ENCODE data around the gene TBL1Y.

The TBL1Y gene

DNA sequence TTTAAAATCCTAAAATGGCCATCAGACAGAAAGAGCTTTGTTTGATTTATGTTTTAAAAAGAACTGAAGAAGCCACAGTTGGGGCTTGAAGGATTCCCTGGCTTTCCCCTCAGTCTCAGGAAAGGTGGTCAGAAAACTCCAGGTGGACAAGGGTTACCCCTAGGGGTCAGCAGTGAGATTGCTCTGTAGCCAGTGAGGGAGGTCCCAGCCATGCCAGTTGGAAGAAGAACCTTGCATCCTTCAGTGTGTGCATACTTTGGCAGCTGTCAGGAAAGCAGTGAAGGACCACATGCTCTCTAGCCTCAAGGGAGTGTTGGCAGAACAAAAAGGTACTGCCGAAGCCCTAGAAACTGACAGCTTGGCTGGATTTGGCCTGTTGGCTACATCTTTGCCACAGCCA lies 182.3 kb downstream of the TBL1Y start:
- no peak for FAIRE-seq

- no peak for FAIRE-seq
Observed at GRCh38 chrY:7094365-7094764, 183.9 kb downstream of the TBL1Y start.

GRCh38 chrY:7097021-7097420 lies 186.5 kb downstream of the TBL1Y start:
- FAIRE-seq, result no peak

DNA sequence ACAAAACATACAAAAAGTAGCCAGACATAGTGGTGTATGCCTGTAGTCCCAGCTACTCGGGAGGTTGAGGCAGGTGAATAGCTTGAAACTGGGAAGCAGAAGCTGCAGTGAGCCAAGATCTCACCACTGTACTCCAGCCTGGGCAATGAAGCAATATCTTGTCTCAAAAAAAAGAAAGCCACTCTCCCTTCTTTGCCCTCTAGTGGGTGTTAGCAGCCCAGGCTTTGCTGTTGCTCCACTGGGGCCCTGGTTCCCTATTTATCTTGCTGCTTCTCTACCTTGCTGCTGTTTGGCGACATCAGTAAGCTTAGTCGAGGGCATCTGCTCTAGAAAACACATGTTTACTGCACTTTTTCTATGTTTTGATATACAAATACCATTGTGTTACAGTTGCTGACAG lies 189.2 kb downstream of the TBL1Y start:
- no peak for FAIRE-seq

DNA sequence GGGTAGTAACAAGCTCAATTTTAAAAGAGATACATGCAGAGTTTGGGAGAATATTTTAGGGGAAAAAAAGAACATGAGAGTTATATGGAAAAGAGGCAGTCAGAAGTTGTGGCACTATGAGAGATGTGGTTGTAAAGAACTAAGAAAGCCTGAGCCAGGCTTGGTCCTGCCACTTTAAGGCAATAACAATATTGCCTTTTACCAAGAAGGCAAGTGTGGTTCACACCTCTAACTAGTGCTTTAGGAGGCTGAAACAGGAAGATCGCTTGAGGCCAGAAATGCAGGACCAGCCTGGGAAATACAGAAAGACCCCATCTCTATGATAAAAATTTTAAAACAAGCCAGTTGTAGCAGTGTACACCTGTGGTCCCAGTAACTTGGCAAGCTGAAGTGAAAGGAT lies 192.2 kb downstream of the TBL1Y start:
- FAIRE-seq, result no peak

- FAIRE-seq, result no peak
Observed at GRCh38 chrY:7107179-7107578, 196.7 kb downstream of the TBL1Y start.

- FAIRE-seq, result no peak
Observed at GRCh38 chrY:7110086-7110485, 199.6 kb downstream of the TBL1Y start.

- FAIRE-seq, result no peak
Observed at GRCh38 chrY:7115871-7116270, 205.4 kb downstream of the TBL1Y start.

DNA sequence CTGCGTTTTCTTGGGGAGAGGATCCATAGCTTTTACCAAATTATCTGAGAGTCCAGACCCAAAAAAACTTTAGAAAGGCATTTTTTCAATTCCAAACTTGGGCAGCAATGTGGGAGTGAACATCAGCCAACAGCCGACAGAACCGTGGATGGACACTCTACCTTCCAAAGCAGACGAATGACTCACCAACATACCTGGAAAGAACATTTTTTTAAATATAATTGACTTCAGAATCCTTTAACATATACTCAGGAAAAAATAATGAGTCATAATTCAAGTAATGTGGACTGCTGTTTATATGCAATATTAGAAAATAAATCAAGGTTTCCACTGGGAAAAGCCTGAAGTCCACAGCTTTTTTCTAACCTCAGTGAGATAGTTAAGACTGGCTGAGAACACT lies 211.7 kb downstream of the TBL1Y start:
- no peak for FAIRE-seq

DNA sequence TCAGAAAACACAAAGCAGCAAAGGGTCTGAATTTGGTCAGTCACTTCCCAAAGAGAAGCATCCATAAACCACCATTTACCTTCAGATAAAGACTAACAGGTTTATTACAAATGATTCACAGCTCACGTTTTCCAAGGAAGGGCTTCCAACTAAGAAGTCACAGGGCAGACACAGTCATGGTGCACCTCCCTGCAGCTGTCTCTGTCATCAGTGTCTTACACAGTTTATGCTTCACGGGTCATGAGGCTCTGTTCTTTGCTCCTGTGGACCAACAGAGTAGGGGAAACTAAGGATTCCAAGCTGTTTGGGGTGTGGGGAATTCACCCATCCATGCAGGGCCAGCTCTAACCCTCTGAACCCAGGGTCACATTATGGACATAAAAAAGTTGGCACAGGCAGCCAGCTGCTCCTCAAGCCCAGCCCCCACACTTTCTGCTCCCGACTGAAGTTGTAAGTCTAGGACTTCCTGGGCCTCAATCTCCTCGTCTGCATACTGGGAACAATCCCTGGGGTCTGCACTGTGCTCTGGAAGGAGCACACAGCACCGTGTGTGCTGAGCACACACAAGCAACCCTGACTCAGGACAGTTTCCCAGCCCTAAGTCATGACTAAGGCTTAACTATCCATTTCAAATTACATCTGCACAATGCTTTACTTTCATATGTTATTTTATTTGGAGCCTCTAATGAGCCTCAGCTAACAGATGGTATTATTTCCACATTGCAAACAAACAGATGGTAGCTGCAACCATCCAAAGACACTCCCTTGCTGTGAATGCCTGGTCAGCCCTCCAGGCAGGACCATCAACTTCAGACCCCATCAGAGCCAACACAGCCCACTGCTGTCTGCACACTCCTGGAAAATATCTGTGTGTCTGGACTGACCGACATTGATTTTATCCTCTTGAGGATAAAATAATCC lies 214.9 kb downstream of the TBL1Y start:
- no peak for FAIRE-seq

DNA sequence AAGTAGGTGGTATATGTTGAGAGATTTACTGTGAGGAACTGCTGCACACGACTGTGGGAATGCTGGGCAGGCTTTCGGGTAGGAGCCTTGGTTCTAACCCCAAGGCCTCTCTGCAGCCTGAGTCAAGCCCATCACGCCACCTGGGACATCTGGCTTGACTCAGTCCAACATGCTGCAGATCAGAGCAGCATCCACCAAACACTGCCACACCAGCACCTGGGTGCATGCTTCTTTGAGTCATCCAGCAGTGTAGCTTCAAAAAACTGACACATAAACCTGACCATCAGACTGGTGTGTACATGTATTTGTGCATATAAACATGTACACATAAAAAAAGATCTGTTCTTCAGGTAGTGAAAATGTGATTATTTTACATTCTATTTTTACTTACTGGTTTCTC lies 217.7 kb downstream of the TBL1Y start:
- no peak for FAIRE-seq
